Heart right ventricle (tissue), 16 donors: Measurements from ENCODE around the gene ATRN. TPM values are rescaled to one million over a fixed set of nuclear protein-coding genes. Genes with fewer than 3 reads are reported as not detected.

Experiments
- ATAC-seq, 8 donors: fragments of 200-7000 bp; cut with Tn5 transposase; one replicate each; pipeline ENCODE4 v1.9.1; 2020; ENCODE audit warnings: mild to moderate bottlenecking in 8 of 8, moderate library complexity in 8 of 8, moderate number of reproducible peaks in 1 of 8
- DNase-seq, 2 donors: peaks; one replicate each; pipeline ENCODE4 v3.0.0-alpha.2; 2020
- H3K27ac ChIP-seq, 10 donors: fragments of 200-600 bp; sonication (generic) in 2 of 10; one replicate each; pipeline versions ENCODE4 v1.5.0 to v1.8.0; 2020 to 2022; ENCODE audit warnings: mild to moderate bottlenecking in 3 of 10
- H3K27me3 ChIP-seq, 7 donors: fragments of 200-600 bp; one replicate each; pipeline ENCODE4 v1.8.0; 2021 to 2022; ENCODE audit warnings: mild to moderate bottlenecking in 2 of 7
- H3K36me3 ChIP-seq, 9 donors: fragments of 200-600 bp; sonication (generic) in 1 of 9; one replicate each; pipeline versions ENCODE4 v1.5.0 to v1.8.0; 2020 to 2022; ENCODE audit warnings: mild to moderate bottlenecking in 2 of 9
- H3K4me1 ChIP-seq, 9 donors: fragments of 200-600 bp; sonication (generic) in 1 of 9; one replicate each; pipeline versions ENCODE4 v1.5.0 to v1.8.0; 2020 to 2022; ENCODE audit warnings: mild to moderate bottlenecking in 4 of 9
- H3K4me3 ChIP-seq, 10 donors: fragments of 200-600 bp; sonication (generic) in 2 of 10; one replicate each; pipeline versions ENCODE4 v1.5.0 to v1.8.0; 2020 to 2022; ENCODE audit warnings: mild to moderate bottlenecking in 7 of 10, moderate library complexity in 2 of 10
- H3K9me3 ChIP-seq, 11 donors: fragments of 200-600 bp in 10 of 11; sonication (generic) in 2 of 11; one replicate each; pipeline versions ENCODE4 v1.5.0 to v1.8.0; 2013 to 2022; ENCODE audit warnings: mild to moderate bottlenecking in 2 of 11, control low read depth in 1 of 11, moderate library complexity in 1 of 11
- WGBS, 2 donors: extraction: QIAGEN DNeasy Blood & Tissue Kit; methylation state at CpG; one replicate each; pipeline ENCODE4 v1.1.7; 2013; ENCODE audit warnings: inconsistent platforms in 1 of 2; 5-methylcytosine and 5-hydroxymethylcytosine counted together
- intact Hi-C, 10 donors: fragments of 100-400 bp; cut with DNase I; formaldehyde crosslinking; loops; one replicate each; pipeline versions ENCODE4 v1.11.1 to v1.14.2; 2022
- polyA plus RNA-seq, 2 donors: library from polyadenylated mRNA; stranded (reverse); fragments of 200-250 nt; gene quantifications; one replicate each; pipeline ENCODE4 v1.2.3, GENCODE V29; 2013
- total RNA-seq, 10 donors: library from RNA; stranded (reverse); fragmentation: NEBNext Ultra II Directional in 3 of 10; extraction: Animal tissue kit (Norgen Biotek cat#: 25700) in 3 of 10; gene quantifications; one replicate each; pipeline versions ENCODE4 v1.2.1 to v1.2.4, GENCODE V29; 2021 to 2023
- TF ChIP-seq, protein P1 (sequence below), 9 donors: fragments of 200-600 bp; sonication (generic) in 2 of 9; IDR thresholded peaks; one replicate each; pipeline versions ENCODE4 v1.5.0 to v1.8.0; 2021 to 2022; ENCODE audit warnings: antibody characterized with exemption in 9 of 9, mild to moderate bottlenecking in 5 of 9, moderate library complexity in 1 of 9
- donor health status: Arrhythmogenic right ventricular cardiomyopathy.
- donor health status: ischemic (EF 13 %, LVEDD 7.1; RV severe dilation, severe dysfunction).
- donor health status: healthy with polysubstance abuse.
- donor health status: DM: no; HTN: yes; CAD: no.
- donor health status: DM: no; HTN: no; CAD: no.
- donor health status: ischemic (EF 25% LVEDD 6.9; RV normal size, moderate dysfunction).
- donor health status: ischemic (EF 25% LVEDD 5.7; RV mildly dilated, moderate dysfunction).
- donor health status: healthy.
- donor health status: DM: yes; HTN: yes; CAD: no.
- donor health status: Ischemic cardiomyopathy.
- donor health status: ischemic (EF 35%, LVEDD 5.7; RV mildly dilated, moderate dysfunction).
- donor health status: nonischemic (EF 11% LVEDD 7.7; RV severe dilation, severe dysfunction).
- donor health status: DM: yes; HTN: yes; CAD: no.
- donor health status: PGD.
- donor health status: ischemic (EF 29% LVEDD 5.4; RV normal size, mild dysfunction).
- donor health status: nonischemic (EF 23%, LVEDD 6.1; RV moderate dilation, normal function).

Gene ATRN
- total and polyA plus RNA-seq, 12 donors: 4.6 to 44.0 (median 37.8) TPM

DNA sequence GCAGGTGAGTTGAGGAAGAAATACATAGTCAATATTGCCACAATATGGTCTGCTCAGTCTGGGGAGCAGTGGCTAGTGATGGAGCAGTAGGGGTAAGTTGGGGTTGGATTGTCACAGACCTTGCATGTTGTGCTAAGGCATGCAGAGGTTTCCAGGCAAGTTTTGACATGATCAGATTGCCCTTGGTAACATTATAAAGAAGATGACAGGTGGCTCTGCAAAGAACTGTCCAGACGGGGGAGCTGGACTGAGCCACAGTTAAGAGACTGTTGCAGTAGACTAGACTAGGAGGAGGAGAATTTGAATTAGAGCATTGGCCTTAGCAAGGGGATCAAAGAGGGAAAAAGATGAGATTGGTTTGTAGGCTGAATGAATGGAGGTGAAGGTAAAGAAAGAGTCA lies 23.4 kb downstream of the ATRN start:
- TF ChIP-seq, protein P1, sequence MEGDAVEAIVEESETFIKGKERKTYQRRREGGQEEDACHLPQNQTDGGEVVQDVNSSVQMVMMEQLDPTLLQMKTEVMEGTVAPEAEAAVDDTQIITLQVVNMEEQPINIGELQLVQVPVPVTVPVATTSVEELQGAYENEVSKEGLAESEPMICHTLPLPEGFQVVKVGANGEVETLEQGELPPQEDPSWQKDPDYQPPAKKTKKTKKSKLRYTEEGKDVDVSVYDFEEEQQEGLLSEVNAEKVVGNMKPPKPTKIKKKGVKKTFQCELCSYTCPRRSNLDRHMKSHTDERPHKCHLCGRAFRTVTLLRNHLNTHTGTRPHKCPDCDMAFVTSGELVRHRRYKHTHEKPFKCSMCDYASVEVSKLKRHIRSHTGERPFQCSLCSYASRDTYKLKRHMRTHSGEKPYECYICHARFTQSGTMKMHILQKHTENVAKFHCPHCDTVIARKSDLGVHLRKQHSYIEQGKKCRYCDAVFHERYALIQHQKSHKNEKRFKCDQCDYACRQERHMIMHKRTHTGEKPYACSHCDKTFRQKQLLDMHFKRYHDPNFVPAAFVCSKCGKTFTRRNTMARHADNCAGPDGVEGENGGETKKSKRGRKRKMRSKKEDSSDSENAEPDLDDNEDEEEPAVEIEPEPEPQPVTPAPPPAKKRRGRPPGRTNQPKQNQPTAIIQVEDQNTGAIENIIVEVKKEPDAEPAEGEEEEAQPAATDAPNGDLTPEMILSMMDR (IDR thresholded peaks at IDR 0.05): no peak
- intact Hi-C loops: no loop called here
- H3K27ac ChIP-seq: no peak overlapping the region
- H3K4me3 ChIP-seq: no peak overlapping the region
- 89 to 100% methylated on average over 1 of the region's 1 CpG for WGBS, 2 donors
- peaks cover 0 to 27% (median 15%) of the 10 kb centered on the region in 11 donors for H3K9me3 ChIP-seq
- DNase-seq: no peak
- ATAC-seq: no peak
- H3K36me3 ChIP-seq: peaks cover 0 to 13% (median 0%) of the 10 kb centered on the region in 9 donors
- H3K27me3 ChIP-seq: no peaks in the 10 kb centered on the region
- peaks cover 0 to 4% (median 0%) of the 10 kb centered on the region in 9 donors for H3K4me1 ChIP-seq

DNA sequence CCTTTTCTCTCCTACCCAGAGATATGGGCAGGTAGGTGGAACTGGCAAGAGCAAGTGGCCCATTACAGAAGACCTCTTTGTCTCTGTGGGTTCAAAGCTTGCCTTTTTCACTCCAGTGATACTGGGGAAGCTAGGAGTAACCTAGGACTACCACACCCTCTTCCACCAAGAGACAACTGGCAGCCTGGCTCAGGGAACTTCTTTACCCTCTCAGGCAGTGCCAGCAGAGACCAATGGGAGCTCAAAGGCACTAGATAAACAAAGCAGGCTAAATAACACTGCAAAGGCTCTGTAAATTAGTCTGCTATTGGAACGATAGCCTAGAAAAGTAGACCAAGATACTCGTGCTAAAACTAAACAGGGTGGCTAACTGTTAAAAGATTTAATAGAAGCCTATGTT lies 32.1 kb downstream of the ATRN start:
- 90 to 91% methylated on average over 2 of the region's 2 CpGs for WGBS, 2 donors
- ATAC-seq: no peak
- Histone ChIP-seq H3K4me1 (peaks cover 0 to 11% (median 3%) of the 10 kb centered on the region in 9 donors), H3K36me3 (no peaks in the 10 kb centered on the region), H3K27me3 (no peaks in the 10 kb centered on the region), H3K4me3 (no peak overlapping the region), H3K9me3 (no peaks in the 10 kb centered on the region), H3K27ac (no peak overlapping the region)
- intact Hi-C loops: no loop called here
- TF ChIP-seq, protein P1 (IDR thresholded peaks at IDR 0.05): no peak
- DNase-seq: no peak

DNA sequence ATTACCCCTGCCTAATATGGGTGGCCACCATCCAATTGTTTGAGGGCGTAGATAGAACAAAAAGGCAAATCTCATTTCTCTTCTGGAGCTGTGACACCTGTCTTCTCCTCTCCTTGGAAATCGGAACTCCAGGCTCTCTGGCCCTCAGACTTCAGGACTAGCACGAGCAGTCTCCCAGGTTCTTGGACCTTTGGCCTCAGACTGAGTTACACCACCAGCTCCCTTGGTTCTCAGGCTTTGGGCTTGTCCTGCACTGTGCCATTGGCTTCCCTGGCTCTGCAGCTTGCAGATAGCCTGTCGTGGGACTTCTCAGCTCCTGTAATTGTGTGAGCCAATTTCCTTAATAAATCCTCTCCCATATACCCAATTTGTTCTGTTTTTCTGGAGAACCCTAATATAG lies 34.3 kb downstream of the ATRN start:
- H3K9me3 ChIP-seq: no peaks in the 10 kb centered on the region
- ATAC-seq: no peak
- intact Hi-C loops: no loop called here
- 86 to 97% methylated on average over 4 of the region's 4 CpGs for WGBS, 2 donors
- TF ChIP-seq, protein P1 (IDR thresholded peaks at IDR 0.05): no peak
- H3K4me1 ChIP-seq: peaks cover 0 to 13% (median 6%) of the 10 kb centered on the region in 9 donors
- no peak overlapping the region for H3K27ac ChIP-seq
- H3K36me3 ChIP-seq: no peaks in the 10 kb centered on the region
- DNase-seq: no peak
- H3K4me3 ChIP-seq: no peak overlapping the region
- H3K27me3 ChIP-seq: no peaks in the 10 kb centered on the region

DNA sequence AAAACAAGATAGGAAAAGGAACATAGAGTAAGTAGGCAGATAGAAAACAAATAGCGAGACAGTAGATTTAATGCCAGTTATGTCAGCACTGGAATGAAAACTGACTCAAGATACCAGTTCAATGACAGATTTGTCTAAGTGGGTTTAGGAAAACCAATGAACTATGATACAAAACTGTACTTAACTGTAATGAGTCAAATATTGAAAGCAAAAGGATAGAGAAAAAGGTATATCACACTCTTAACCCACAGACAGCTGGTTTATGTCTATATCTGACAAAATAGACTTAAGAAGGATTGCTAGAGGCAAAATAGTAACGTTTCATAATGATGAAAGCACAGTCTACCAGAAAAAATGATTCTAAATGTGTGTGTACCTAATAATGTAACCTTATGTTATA lies 38.2 kb downstream of the ATRN start:
- peaks cover 0 to 7% (median 0%) of the 10 kb centered on the region in 11 donors for H3K9me3 ChIP-seq
- H3K27ac ChIP-seq: no peak overlapping the region
- no peak overlapping the region for H3K4me3 ChIP-seq
- no peaks in the 10 kb centered on the region for H3K27me3 ChIP-seq
- H3K4me1 ChIP-seq: peaks cover 0 to 17% (median 11%) of the 10 kb centered on the region in 9 donors
- intact Hi-C loops: no loop called here
- TF ChIP-seq, protein P1 (IDR thresholded peaks at IDR 0.05): no peak
- ATAC-seq (no peak), DNase-seq (no peak)
- 89 to 90% methylated on average over 2 of the region's 2 CpGs for WGBS, 2 donors
- H3K36me3 ChIP-seq: no peaks in the 10 kb centered on the region
